GM19452 (cell line): ENCODE measurements around the gene LYL1.

Experiments used
- ATAC-seq: cut with Tn5 transposase; IDR thresholded peaks from one replicate; pipeline ENCODE4 v1.9.1; 2021; ENCODE audit not compliant: unreplicated experiment

Gene LYL1

GRCh38 chr19:13094771-13095392 lies 7.8 kb downstream of the LYL1 start:
- ATAC-seq: no peak

- ATAC-seq: no peak
These were observed 8.6 kb downstream of the LYL1 start for GRCh38 chr19:13094106-13094504.

- no peak for ATAC-seq
These were observed 9.1 kb downstream of the LYL1 start for GRCh38 chr19:13093407-13094105.

- no peak for ATAC-seq
These were observed 9.9 kb downstream of the LYL1 start for GRCh38 chr19:13092606-13093235.

GRCh38 chr19:13092158-13092543 lies 10.5 kb downstream of the LYL1 start:
- no peak for ATAC-seq

GRCh38 chr19:13091400-13092157 lies 11.1 kb downstream of the LYL1 start:
- no peak for ATAC-seq

- ATAC-seq: no peak
These were observed 12.0 kb downstream of the LYL1 start for GRCh38 chr19:13090511-13091231.

GRCh38 chr19:13089857-13090507 lies 12.7 kb downstream of the LYL1 start:
- ATAC-seq: no peak

- ATAC-seq: no peak
These were observed 13.4 kb downstream of the LYL1 start for GRCh38 chr19:13089139-13089856.

- ATAC-seq: no peak
These were observed 14.7 kb downstream of the LYL1 start for GRCh38 chr19:13087795-13088537.

GRCh38 chr19:13087295-13087694 lies 15.4 kb downstream of the LYL1 start:
- no peak for ATAC-seq

GRCh38 chr19:13086341-13086740 lies 16.3 kb downstream of the LYL1 start:
- no peak for ATAC-seq

- ATAC-seq: no peak
These were observed 17.0 kb downstream of the LYL1 start for GRCh38 chr19:13085666-13086065.

- ATAC-seq: no peak
These were observed 19.0 kb downstream of the LYL1 start for GRCh38 chr19:13083627-13084026.

GRCh38 chr19:13083008-13083404 lies 19.7 kb downstream of the LYL1 start:
- no peak for ATAC-seq

GRCh38 chr19:13082192-13083007 lies 20.3 kb downstream of the LYL1 start:
- no peak for ATAC-seq

- ATAC-seq: no peak
These were observed 23.1 kb downstream of the LYL1 start for GRCh38 chr19:13079542-13079986.

- ATAC-seq: no peak
These were observed 23.6 kb downstream of the LYL1 start for GRCh38 chr19:13078897-13079541.
